Activated T-helper 2 cell treated with anti-CD3 and anti-CD28 coated beads, Interferon-gamma antibody, Interleukin-2, Interleukin-4, amounts not matched to agents 10 μg/mL and 5 μg/mL and 100 μg/mL, durations not matched to agents 14 hours and 24 hours and 36 hours (primary cell): ENCODE data around the gene LSP1. TPM values are rescaled to one million over a fixed set of nuclear protein-coding genes. Genes with fewer than 3 reads are reported as not detected.

Experiments used
- DNase-seq: peaks from one replicate; pipeline ENCODE4 v3.0.0; 2021; ENCODE audit warnings: low spot score
- H3K27ac Mint-ChIP-seq: one replicate; pipeline ENCODE4 v1.8.0; 2021; ENCODE audit warnings: mixed read lengths
- H3K27me3 Mint-ChIP-seq: one replicate; pipeline ENCODE4 v1.8.0; 2021; ENCODE audit warnings: low read depth, mixed read lengths
- H3K36me3 Mint-ChIP-seq: one replicate; pipeline ENCODE4 v1.8.0; 2021; ENCODE audit warnings: low read depth, mixed read lengths
- H3K4me1 Mint-ChIP-seq: one replicate; pipeline ENCODE4 v1.8.0; 2021; ENCODE audit warnings: low read depth, mixed read lengths
- H3K4me3 Mint-ChIP-seq: one replicate; pipeline ENCODE4 v1.8.0; 2021; ENCODE audit warnings: low read depth, mild to moderate bottlenecking, moderate library complexity, mixed read lengths
- H3K9me3 Mint-ChIP-seq: one replicate; pipeline ENCODE4 v1.8.0; 2021; ENCODE audit warnings: mixed read lengths
- intact Hi-C: fragments of 100-400 bp; cut with micrococcal nuclease; formaldehyde crosslinking; loops from one replicate; pipeline ENCODE4 v1.15.1; 2023
- total RNA-seq: library from RNA; stranded (reverse); gene quantifications from 2 replicates; pipeline ENCODE4 v1.2.3, GENCODE V29; 2022

The LSP1 gene
- total RNA-seq, 1 donor from 2014 or later = 449 TPM

GRCh38 chr11:1896468-1896867, 43.6 kb downstream of the LSP1 start:
- intact Hi-C loops = no loop called here
- no peak overlapping the region for H3K4me3 Mint-ChIP-seq
- peaks cover 24% of the 10 kb centered on the region for H3K27me3 Mint-ChIP-seq

GRCh38 chr11:1896923-1897322, 44.0 kb downstream of the LSP1 start:
- H3K4me3 Mint-ChIP-seq = no peak overlapping the region

More at GRCh38 chr11:1896468-1896867, 43.6 kb downstream of the LSP1 start:
- Mint-ChIP-seq H3K4me1 (peaks cover 7% of the 10 kb centered on the region), H3K9me3 (no peaks in the 10 kb centered on the region), H3K36me3 (peaks cover 17% of the 10 kb centered on the region), H3K27ac (no peak overlapping the region)
- DNase-seq = no peak

GRCh38 chr11:1899090-1899489, 46.2 kb downstream of the LSP1 start:
- no peak for DNase-seq
- no peak overlapping the region for H3K27ac Mint-ChIP-seq
- H3K4me1 Mint-ChIP-seq = peaks cover 2% of the 10 kb centered on the region
- intact Hi-C loops = no loop called here
- H3K9me3 Mint-ChIP-seq = no peaks in the 10 kb centered on the region
- H3K36me3 Mint-ChIP-seq = no peaks in the 10 kb centered on the region
- peaks cover 24% of the 10 kb centered on the region for H3K27me3 Mint-ChIP-seq
- no peak overlapping the region for H3K4me3 Mint-ChIP-seq

More at GRCh38 chr11:1896923-1897322, 44.0 kb downstream of the LSP1 start:
- no peak overlapping the region for H3K27ac Mint-ChIP-seq
- peaks cover 7% of the 10 kb centered on the region for H3K4me1 Mint-ChIP-seq
- DNase-seq = no peak
- peaks cover 16% of the 10 kb centered on the region for H3K36me3 Mint-ChIP-seq
- peaks cover 24% of the 10 kb centered on the region for H3K27me3 Mint-ChIP-seq
- H3K9me3 Mint-ChIP-seq = no peaks in the 10 kb centered on the region
- intact Hi-C loops = no loop called here

- no peak overlapping the region for H3K4me3 Mint-ChIP-seq
- no peak for DNase-seq
- no peaks in the 10 kb centered on the region for H3K36me3 Mint-ChIP-seq
- H3K4me1 Mint-ChIP-seq = peaks cover 2% of the 10 kb centered on the region
- intact Hi-C loops = no loop called here
- no peaks in the 10 kb centered on the region for H3K9me3 Mint-ChIP-seq
- H3K27me3 Mint-ChIP-seq = peaks cover 24% of the 10 kb centered on the region
- H3K27ac Mint-ChIP-seq = no peak overlapping the region
These were observed 46.8 kb downstream of the LSP1 start for GRCh38 chr11:1899686-1900085.

- no peak for DNase-seq
- no peaks in the 10 kb centered on the region for H3K9me3 Mint-ChIP-seq
- intact Hi-C loops = no loop called here
- H3K27ac Mint-ChIP-seq = no peak overlapping the region
- no peak overlapping the region for H3K4me3 Mint-ChIP-seq
- no peaks in the 10 kb centered on the region for H3K36me3 Mint-ChIP-seq
- H3K4me1 Mint-ChIP-seq = no peaks in the 10 kb centered on the region
- peaks cover 13% of the 10 kb centered on the region for H3K27me3 Mint-ChIP-seq
These were observed 53.3 kb downstream of the LSP1 start for GRCh38 chr11:1906181-1906580.

GRCh38 chr11:1906611-1907423, 53.9 kb downstream of the LSP1 start:
- no peak overlapping the region for H3K4me3 Mint-ChIP-seq
- no peaks in the 10 kb centered on the region for H3K36me3 Mint-ChIP-seq
- H3K27ac Mint-ChIP-seq = no peak overlapping the region
- no peaks in the 10 kb centered on the region for H3K9me3 Mint-ChIP-seq
- H3K27me3 Mint-ChIP-seq = peaks cover 13% of the 10 kb centered on the region
- intact Hi-C loops = no loop called here
- no peaks in the 10 kb centered on the region for H3K4me1 Mint-ChIP-seq
- no peak for DNase-seq

GRCh38 chr11:1908618-1909017, 55.7 kb downstream of the LSP1 start:
- intact Hi-C loops = no loop called here
- no peak for DNase-seq
- Mint-ChIP-seq H3K9me3 (no peaks in the 10 kb centered on the region), H3K4me1 (no peaks in the 10 kb centered on the region), H3K27me3 (peaks cover 13% of the 10 kb centered on the region), H3K4me3 (no peak overlapping the region), H3K27ac (no peak overlapping the region), H3K36me3 (no peaks in the 10 kb centered on the region)

GRCh38 chr11:1909524-1909923, 56.6 kb downstream of the LSP1 start:
- Mint-ChIP-seq H3K27ac (no peak overlapping the region), H3K9me3 (no peaks in the 10 kb centered on the region), H3K36me3 (no peaks in the 10 kb centered on the region), H3K27me3 (peaks cover 13% of the 10 kb centered on the region), H3K4me3 (no peak overlapping the region), H3K4me1 (no peaks in the 10 kb centered on the region)
- intact Hi-C loops = no loop called here
- no peak for DNase-seq

GRCh38 chr11:1912289-1912878, 59.5 kb downstream of the LSP1 start:
- intact Hi-C loops = no loop called here
- Mint-ChIP-seq H3K4me1 (peaks cover 5% of the 10 kb centered on the region), H3K9me3 (no peaks in the 10 kb centered on the region), H3K27ac (no peak overlapping the region), H3K27me3 (peaks cover 6% of the 10 kb centered on the region), H3K4me3 (no peak overlapping the region), H3K36me3 (peaks cover 3% of the 10 kb centered on the region)
- no peak for DNase-seq

GRCh38 chr11:1913271-1914060, 60.6 kb downstream of the LSP1 start:
- H3K4me3 Mint-ChIP-seq = no peak overlapping the region
- H3K4me1 Mint-ChIP-seq = peaks cover 5% of the 10 kb centered on the region
- peaks cover 4% of the 10 kb centered on the region for H3K27me3 Mint-ChIP-seq
- no peaks in the 10 kb centered on the region for H3K9me3 Mint-ChIP-seq
- intact Hi-C loops = loop anchor here (1.0 kb wide), 1 partner anchor 25 kb away; no protein-coding TSS in a partner anchor
- H3K36me3 Mint-ChIP-seq = peaks cover 3% of the 10 kb centered on the region
- no peak overlapping the region for H3K27ac Mint-ChIP-seq
- no peak for DNase-seq

GRCh38 chr11:1915795-1916131, 62.9 kb downstream of the LSP1 start:
- intact Hi-C loops = loop anchor here (5.0 kb wide), 1 partner anchor 33 kb away; no protein-coding TSS in a partner anchor
- DNase-seq = no peak
- Mint-ChIP-seq H3K27me3 (peaks cover under 1% of the 10 kb centered on the region), H3K9me3 (no peaks in the 10 kb centered on the region), H3K4me3 (no peak overlapping the region), H3K4me1 (peaks cover 5% of the 10 kb centered on the region), H3K36me3 (peaks cover 3% of the 10 kb centered on the region), H3K27ac (peak overlapping the region; percentile 1)

GRCh38 chr11:1916132-1916985, 63.5 kb downstream of the LSP1 start:
- H3K27ac Mint-ChIP-seq = peak overlapping the region; percentile 1
- H3K9me3 Mint-ChIP-seq = no peaks in the 10 kb centered on the region
- peaks cover 3% of the 10 kb centered on the region for H3K36me3 Mint-ChIP-seq
- H3K4me1 Mint-ChIP-seq = peaks cover 5% of the 10 kb centered on the region
- no peaks in the 10 kb centered on the region for H3K27me3 Mint-ChIP-seq
- no peak for DNase-seq
- intact Hi-C loops = loop anchor here (5.0 kb wide), 1 partner anchor 34 kb away; no protein-coding TSS in a partner anchor
- H3K4me3 Mint-ChIP-seq = no peak overlapping the region
